Retinal pigment epithelial cell (primary cell): ENCODE results near the gene RBX1.

Source experiments
- DNase-seq: peaks from one replicate; pipeline ENCODE4 v3.0.0-alpha.2; 2010; ENCODE audit warnings: low read depth
- H3K4me3 ChIP-seq: 2 replicates; pipeline ENCODE4 v1.5.1; 2011; ENCODE audit warnings: mild to moderate bottlenecking, low read length, control low read depth, moderate library complexity
- TF ChIP-seq, protein P1 (sequence below): conservative IDR thresholded peaks from 2 replicates; pipeline ENCODE4 v1.5.1; 2011; ENCODE audit warnings: low read depth, low read length, control low read depth, inconsistent platforms

RBX1 gene

DNA sequence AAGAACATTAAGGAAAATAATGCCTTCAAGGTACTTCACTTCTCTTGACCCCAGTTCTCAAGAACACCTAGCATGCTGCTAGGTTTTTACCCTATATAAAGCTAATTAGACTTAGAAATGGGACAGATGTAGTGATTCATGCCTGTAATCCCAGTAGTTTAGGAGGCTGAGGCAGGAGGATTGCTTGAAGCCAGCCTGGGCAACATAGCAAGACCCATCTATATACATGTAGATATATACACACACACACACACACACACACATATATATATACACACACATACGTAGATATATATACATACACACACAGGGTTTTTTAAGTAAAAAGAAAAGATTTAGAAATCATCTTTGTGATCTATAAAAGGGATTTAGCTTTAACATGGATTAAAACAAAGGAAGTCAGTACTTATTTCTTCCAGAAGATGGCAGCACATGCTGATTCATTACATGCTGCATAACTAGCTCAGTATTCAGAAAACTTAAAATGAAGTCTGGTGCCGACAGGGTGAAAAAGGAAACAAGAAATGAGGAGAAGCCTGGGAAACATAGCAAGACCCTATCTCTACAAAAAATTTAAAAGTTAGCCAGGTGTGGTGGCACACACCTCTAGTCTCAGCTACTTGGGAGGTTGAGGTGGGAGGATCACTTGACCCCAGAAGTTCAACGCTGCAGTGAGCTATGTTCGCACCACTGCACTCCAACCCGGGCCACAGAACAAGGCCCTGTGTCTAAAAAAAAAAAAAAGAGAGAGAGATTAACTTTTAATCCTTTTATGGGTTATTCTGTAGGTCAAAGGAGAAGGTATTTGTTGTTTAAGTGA, 28.5 kb upstream of the RBX1 start:
- TF ChIP-seq, protein P1, sequence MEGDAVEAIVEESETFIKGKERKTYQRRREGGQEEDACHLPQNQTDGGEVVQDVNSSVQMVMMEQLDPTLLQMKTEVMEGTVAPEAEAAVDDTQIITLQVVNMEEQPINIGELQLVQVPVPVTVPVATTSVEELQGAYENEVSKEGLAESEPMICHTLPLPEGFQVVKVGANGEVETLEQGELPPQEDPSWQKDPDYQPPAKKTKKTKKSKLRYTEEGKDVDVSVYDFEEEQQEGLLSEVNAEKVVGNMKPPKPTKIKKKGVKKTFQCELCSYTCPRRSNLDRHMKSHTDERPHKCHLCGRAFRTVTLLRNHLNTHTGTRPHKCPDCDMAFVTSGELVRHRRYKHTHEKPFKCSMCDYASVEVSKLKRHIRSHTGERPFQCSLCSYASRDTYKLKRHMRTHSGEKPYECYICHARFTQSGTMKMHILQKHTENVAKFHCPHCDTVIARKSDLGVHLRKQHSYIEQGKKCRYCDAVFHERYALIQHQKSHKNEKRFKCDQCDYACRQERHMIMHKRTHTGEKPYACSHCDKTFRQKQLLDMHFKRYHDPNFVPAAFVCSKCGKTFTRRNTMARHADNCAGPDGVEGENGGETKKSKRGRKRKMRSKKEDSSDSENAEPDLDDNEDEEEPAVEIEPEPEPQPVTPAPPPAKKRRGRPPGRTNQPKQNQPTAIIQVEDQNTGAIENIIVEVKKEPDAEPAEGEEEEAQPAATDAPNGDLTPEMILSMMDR = peak; percentile 58
- H3K4me3 ChIP-seq = no peak overlapping the region
- peak; percentile 17 for DNase-seq

DNA sequence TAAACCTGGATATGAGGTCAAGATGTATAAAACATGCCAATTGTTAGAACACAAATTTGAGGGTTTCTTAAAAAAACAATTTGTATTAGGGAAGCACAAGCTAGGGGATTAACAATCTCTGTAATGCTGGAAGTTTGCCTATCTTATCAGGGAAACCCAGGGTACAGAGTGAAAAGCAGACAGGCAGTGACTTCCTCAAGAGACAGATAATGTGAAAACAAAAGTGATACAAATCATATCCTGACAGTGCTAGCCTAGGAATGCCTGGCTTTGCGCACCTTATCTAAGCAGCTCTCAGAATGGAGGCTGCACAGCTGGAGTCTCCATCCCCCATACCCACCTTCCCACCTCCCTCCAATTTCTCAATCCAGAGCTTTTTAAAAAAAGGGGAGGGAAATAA, 22.5 kb upstream of the RBX1 start:
- TF ChIP-seq, protein P1 = no peak
- no peak overlapping the region for H3K4me3 ChIP-seq
- no peak for DNase-seq

DNA sequence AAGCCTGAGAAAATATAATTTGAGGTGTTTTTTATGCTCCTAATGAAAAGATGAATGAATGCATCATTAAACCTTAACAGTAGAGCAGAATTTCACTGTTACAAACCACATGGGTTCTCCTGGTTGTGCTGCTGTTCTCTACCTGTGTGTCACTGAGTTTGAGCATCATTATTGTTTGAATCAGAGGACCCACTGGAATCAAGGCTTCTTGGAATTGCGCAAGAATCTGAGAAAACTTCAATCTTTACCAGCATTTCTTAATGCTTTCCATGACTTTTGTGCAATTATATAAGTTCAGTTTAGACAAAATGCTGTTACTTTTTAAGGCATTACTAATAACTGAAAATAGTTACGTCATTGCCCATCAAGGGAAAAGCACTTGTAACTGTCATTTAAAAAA, 18.8 kb upstream of the RBX1 start:
- no peak overlapping the region for H3K4me3 ChIP-seq
- TF ChIP-seq, protein P1 = no peak
- no peak for DNase-seq

DNA sequence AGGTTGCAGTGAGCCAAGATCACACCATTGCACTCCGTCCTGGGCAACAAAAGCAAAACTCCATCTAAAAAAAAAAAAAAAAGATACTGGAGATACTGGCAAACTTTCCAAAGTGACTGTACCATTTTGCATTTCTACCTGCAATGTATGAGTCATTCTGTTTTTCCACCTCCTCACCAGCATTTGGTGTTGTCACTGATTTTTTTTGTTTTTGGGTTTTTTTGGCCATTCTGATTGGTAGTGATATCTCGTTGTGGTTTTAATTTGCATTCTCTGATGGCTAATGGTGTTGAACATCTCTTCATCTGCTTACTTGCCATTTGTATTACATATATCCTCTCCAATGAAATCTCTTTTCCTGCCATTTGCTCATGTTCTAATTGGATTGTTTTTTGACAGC, 12.0 kb upstream of the RBX1 start:
- DNase-seq = no peak
- TF ChIP-seq, protein P1 = no peak
- H3K4me3 ChIP-seq = no peak overlapping the region

DNA sequence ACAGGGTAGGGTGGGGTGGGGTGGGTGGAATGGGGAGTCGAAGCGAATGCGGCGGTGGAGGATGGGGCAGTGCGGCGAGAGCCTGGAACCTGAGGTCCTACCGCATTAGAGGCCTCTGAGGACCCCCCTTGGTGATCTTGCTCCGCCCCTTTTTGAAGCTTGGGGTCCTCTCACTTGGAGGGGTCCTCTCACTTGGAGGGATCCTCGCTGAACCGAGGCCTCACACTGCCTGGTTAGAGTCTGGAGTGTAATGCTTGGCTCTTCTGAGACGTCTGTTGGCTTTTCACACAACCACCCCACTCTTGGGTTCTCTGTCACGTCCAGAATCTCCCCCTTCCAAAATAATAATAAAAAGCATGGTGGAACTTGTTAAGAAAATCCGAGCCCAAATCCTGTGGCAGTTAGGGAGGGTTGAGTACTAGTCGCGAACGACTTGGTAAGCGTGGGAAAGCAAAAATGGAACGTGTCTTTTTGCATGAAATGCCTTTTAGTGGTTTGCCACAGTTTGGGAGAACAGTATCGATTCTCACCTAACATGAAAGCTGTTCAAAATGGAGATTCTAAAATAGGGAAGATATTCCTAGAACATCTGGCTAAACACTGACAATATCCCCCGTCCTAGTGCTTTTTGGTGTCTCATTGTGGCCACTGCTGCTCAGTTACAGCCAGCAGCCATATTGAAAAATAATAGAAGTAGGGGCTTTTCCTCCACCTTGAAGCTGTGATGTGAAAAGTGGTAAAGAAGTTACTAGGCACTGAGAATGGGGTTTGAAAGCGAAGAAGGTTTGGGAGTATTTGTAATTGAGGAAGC, 822 bp downstream of the RBX1 start:
- H3K4me3 ChIP-seq = peak overlapping the region; percentile 80
- no peak for DNase-seq
- TF ChIP-seq, protein P1 = no peak

DNA sequence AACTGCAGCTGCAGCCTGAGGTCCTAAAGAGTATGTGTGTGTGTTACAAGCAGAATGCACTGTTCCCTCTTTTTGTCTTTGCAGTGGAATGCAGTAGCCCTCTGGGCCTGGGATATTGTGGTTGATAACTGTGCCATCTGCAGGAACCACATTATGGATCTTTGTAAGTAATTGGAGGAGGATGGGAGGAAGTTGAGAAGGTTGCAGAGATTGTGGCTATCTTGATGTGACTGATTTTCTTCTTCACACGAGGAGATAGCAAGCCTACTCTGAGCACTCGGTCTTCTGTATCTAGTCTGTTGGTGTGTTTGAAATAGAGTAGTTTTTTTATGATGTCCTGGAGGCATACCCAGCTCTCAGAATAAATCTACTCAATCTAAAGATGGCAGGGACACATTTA, 2.3 kb downstream of the RBX1 start:
- no peak overlapping the region for H3K4me3 ChIP-seq
- TF ChIP-seq, protein P1 = no peak
- DNase-seq = no peak

DNA sequence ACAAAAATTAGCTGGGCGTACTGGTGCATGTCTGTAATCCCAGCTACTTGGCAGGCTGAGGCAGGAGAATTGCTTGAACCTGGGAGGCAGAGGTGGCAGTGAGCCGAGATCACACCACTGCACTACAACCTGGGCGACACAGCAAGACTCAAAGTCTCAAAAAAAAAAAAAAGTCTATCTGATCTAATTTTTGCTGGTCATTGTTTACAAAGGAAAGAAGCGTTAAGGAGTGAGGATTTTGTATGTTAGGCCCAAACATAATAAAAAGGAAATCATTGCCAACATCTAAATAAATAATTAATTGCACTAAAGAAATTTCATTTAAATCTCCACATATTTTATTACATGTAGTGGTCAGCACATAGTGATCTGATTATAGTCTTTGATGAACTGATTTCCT, 2.9 kb downstream of the RBX1 start:
- no peak for DNase-seq
- TF ChIP-seq, protein P1 = no peak
- H3K4me3 ChIP-seq = no peak overlapping the region
